ENCODE data around the gene CTAG1B. TPM values are rescaled to one million over a fixed set of nuclear protein-coding genes. Genes with fewer than 3 reads are reported as not detected.
"Not testable (repeated sequence)": the region's sequence is repeated elsewhere in the genome, so short reads cannot be mapped to it uniquely, and the experiment has no call there.

Gene CTAG1B
- total and polyA plus RNA-seq, 5 experiments from 2014 or later = not detected

DNA sequence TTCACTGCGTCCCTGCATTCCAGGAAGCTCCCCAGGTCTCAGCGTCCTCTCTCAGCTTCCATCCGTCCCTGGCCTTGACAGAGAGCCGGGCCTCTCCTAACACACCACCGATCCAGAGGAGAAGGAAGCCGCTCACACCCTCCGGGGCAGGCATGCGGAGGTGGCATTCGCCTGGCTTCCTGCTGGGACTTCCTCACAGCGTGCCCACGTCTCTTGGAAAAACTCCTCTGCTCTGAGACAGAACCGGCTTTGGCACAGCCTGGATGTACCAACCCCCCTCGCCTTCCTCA, 31.1 kb upstream of the CTAG1B start:
- Mint-ChIP-seq H3K9me3 (no peaks in the 10 kb centered on the region), H3K27me3 (no peaks in the 10 kb centered on the region), H3K27ac (no peak overlapping the region), H3K36me3 (no peaks in the 10 kb centered on the region), H3K4me3 (no peak overlapping the region), H3K4me1 (no peaks in the 10 kb centered on the region)
- ATAC-seq (no peak), DNase-seq (no peak)
- POLR2A ChIA-PET = no interaction called here

DNA sequence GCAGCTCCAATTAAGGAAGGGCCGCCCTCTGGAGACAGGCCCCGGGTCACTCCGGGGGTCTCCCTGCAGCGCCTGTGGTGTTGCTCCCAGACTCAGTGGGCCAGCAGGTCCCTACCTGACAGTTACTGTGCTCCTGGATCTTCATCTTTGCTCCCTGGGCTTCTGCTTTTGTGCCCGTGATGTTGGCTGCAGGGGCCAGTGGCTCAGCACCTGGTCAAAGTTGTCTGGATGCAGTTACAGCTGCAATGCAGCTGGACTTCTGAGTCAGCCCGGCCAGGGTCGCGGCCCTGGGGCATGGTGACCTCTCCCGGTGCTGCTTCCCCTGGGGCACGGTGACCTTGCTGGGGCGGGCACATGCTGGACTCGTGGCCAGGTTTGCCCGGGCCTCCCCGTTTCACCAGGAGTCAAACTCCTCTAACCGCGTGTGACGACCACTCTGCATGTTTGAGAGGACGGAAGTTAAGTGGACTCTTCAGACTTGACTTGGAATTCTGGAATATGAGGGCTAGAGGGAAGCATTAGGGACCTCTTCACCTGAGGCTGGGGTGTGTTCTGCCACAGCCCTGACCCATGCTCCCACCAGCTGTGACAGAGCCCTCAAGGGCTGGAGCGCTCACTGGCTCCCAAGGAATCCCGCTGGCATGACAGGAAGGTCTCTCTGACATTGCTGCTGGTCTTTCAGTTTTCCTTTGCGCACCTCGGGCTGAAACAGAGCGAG, 30.6 kb upstream of the CTAG1B start:
- no peak overlapping the region for H3K4me3 Mint-ChIP-seq
- ATAC-seq = no peak
- H3K36me3 Mint-ChIP-seq = no peaks in the 10 kb centered on the region
- no peak for DNase-seq
- H3K27ac Mint-ChIP-seq = no peak overlapping the region
- POLR2A ChIA-PET = no interaction called here
- no peaks in the 10 kb centered on the region for H3K4me1 Mint-ChIP-seq
- no peaks in the 10 kb centered on the region for H3K27me3 Mint-ChIP-seq
- no peaks in the 10 kb centered on the region for H3K9me3 Mint-ChIP-seq

DNA sequence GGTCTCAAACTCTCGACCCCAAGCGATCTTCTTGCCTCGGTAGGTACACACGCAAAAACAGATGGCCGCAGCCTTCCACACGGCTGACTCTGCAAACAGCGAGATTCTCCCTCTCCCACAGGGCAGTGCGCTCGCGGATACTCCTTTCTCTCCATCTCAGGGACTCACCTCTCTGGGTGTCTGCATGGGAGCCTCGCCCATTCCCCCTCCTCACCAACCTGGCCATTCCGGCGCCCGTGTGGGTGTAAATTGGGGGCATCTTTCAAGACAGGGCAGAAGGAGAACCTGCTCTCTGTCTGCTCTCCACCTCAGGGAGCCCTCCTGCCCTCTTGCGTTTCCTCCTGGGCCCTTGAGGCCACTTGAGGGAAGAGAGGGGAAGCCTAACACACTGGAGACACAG, 29.8 kb upstream of the CTAG1B start:
- POLR2A ChIA-PET = no interaction called here
- Mint-ChIP-seq H3K4me1 (no peaks in the 10 kb centered on the region), H3K9me3 (no peaks in the 10 kb centered on the region), H3K27ac (no peak overlapping the region), H3K4me3 (no peak overlapping the region), H3K27me3 (no peaks in the 10 kb centered on the region), H3K36me3 (no peaks in the 10 kb centered on the region)
- DNase-seq (no peak), ATAC-seq (no peak)

DNA sequence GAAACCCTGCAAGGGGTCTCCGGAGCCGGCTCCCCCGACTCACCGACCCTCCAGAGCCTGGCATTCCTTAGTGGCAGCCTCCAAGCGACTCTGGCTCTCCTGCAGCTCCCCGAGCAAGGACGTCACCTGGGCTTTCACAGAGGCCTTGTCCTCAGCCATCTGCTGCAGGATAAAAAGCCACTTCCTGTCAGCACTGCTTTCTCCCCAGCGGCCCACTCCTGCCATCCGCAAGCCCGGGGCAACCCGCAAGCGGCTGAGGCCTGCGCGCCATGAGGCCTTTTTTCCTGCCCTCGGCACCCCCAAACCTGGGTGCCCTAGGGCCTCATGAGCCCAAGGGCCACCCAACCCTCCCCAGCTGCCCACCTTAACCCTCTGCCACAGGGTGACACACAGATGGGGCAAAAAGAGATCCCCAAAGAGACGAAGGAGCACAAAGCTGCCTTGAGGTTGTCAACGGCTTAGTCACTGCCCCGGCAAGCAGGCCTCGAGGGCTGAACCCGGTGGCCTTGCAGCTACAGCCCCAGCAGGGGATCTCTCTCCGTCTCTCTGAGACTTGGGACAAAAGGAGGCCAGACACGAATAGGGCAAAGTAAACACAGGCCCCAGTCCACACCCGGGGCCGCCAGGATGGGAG, 26.8 kb upstream of the CTAG1B start:
- H3K4me3 Mint-ChIP-seq, H3K9me3 Mint-ChIP-seq, DNase-seq, POLR2A ChIA-PET, H3K4me1 Mint-ChIP-seq, H3K27me3 Mint-ChIP-seq, H3K36me3 Mint-ChIP-seq, H3K27ac Mint-ChIP-seq: not testable (repeated sequence)
- ATAC-seq = peak; percentile 83 to 85

DNA sequence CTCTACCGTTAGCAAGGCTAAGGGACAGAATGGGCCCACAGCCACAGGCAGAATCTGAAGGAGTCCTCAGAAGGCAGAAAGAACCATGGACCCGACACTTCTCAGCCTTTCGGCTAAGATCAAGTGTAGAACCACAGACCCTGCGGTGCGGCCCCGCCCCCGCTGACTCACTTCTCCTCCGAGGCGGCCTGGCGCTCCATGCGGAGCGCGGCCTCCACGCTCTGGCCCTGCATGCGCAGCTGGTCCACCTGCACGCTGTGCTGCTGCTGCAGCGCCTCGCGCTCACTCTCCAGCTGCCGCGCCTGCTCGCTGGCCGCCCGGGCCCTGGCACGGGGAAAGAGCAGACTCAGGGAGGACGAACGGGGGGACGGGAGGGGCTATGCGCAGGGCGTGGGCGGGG, 24.6 kb upstream of the CTAG1B start:
- H3K27me3 Mint-ChIP-seq, H3K9me3 Mint-ChIP-seq, ATAC-seq, H3K4me1 Mint-ChIP-seq, DNase-seq, H3K4me3 Mint-ChIP-seq, H3K27ac Mint-ChIP-seq, POLR2A ChIA-PET, H3K36me3 Mint-ChIP-seq: not testable (repeated sequence)

DNA sequence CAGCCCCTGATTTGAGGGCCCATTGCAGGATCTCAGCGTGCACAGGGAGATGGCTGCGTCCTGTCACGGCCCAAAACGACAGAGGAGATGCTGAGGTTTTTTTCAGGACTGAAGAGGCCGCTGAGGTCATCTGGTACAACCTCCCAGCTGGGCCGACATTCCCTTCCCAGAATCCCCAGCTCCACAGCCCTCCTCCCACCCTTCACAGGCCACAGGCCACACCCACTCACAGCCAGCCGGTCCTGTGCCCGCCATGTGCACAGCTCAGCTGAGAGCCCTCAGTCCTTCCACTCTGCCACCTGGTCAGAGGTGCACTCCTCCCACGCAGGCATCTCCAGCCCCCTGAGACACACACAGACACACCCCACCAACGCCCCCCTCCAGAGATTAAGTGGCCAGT, 22.7 kb upstream of the CTAG1B start:
- H3K27ac Mint-ChIP-seq, H3K27me3 Mint-ChIP-seq, H3K4me1 Mint-ChIP-seq, H3K9me3 Mint-ChIP-seq, H3K36me3 Mint-ChIP-seq, DNase-seq, H3K4me3 Mint-ChIP-seq, POLR2A ChIA-PET, ATAC-seq: not testable (repeated sequence)

DNA sequence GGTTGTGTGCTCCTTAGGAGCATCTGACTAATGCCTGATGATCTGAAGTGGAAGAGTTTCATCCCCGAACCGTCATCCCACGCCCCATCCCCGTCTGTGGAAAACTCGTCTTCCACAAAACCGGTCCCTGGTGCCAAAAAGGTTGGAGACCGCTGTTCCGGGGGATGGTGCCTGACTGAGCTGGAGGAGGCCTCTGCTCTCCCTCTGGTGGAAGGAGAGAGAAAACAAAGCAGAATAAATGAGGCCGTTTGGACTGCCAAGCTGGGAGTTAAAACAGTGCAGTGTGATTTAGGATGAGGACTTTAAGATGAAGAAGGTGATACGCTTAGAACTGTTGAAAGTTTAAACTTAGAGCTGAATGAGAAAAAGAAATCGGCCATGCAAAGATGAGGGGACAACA, 14.6 kb upstream of the CTAG1B start:
- H3K4me1 Mint-ChIP-seq, H3K27me3 Mint-ChIP-seq, H3K36me3 Mint-ChIP-seq, H3K4me3 Mint-ChIP-seq, POLR2A ChIA-PET, H3K9me3 Mint-ChIP-seq, ATAC-seq, H3K27ac Mint-ChIP-seq, DNase-seq: not testable (repeated sequence)

DNA sequence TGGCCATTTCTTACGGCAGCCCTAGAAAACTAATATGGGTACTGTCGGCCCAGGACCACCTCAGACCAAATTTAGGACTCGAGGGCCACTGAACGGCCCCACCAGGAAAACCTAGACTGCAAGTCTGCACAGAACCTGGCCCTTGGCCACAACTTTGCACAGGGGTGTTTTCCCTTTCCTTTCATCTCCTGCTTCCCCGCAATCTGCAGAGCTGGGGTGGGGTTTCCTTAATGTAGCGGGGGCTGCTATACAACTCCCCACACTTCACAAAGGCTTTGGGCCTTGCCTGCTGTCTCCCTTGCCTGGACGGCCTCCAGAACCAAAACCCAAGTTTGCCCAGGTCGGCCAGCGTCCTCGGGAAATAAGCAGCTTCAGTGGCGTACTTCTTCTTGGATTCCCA, 11.9 kb upstream of the CTAG1B start:
- H3K27ac Mint-ChIP-seq, H3K4me3 Mint-ChIP-seq, POLR2A ChIA-PET, H3K27me3 Mint-ChIP-seq, H3K36me3 Mint-ChIP-seq, H3K4me1 Mint-ChIP-seq, DNase-seq, H3K9me3 Mint-ChIP-seq: not testable (repeated sequence)
- peak; percentile 71 to 81 for ATAC-seq

DNA sequence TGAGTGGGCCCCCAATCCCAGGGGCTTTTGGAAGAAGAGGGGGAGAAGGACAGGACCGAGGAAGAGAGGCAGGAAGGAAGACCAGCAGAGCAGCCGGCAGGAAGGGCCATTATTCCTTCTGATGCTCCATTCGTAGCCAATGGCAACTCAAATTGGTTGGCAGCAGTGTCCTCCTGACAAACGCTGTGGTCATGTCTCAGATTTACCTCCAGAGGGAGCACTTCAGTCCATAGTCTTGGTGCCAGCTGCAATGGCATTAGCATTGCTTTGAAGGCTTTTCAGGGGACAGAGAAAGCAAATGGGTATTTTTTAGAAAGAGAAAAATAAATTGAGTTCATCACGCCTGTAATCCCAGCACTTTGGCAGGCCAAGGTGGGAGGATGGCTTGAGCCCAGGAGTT, 9.9 kb upstream of the CTAG1B start:
- ATAC-seq = peak; percentile 45 to 67
- H3K4me3 Mint-ChIP-seq, H3K36me3 Mint-ChIP-seq, DNase-seq, H3K27ac Mint-ChIP-seq, POLR2A ChIA-PET, H3K9me3 Mint-ChIP-seq, H3K27me3 Mint-ChIP-seq, H3K4me1 Mint-ChIP-seq: not testable (repeated sequence)

DNA sequence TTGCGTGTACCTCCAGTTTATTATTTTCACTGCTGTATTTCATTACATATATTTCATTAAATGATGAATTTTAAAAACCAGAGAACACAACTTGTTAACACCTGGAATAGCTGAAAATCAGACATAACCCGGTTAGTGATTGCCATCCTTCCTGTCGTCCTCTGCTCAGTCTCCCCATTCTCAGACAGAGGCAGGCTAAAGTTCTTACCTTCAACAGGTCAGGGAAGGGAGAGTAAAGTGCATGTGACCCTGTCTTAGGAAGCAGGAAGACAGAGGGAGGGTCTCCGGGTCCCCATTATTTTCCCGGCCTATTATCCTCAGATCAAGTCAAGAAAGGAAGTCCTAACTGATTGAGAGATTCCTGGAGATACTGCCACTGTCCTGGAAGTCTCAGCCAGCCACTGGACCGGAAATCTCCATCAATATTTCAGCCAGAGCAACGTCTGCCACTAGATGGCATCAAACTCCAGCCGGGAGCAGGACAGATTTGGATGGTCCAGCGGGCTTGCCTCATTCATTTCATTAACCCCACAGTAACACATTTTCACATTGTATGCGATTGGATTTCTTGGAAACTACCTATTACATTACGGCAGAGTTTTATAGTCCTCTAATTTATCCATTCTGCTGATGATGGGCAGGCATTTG, 1.8 kb upstream of the CTAG1B start:
- H3K4me3 Mint-ChIP-seq, H3K27ac Mint-ChIP-seq, H3K4me1 Mint-ChIP-seq, H3K9me3 Mint-ChIP-seq, H3K36me3 Mint-ChIP-seq, DNase-seq, POLR2A ChIA-PET, H3K27me3 Mint-ChIP-seq: not testable (repeated sequence)
- ATAC-seq = peak in 1 of 2 donors; percentile 25

DNA sequence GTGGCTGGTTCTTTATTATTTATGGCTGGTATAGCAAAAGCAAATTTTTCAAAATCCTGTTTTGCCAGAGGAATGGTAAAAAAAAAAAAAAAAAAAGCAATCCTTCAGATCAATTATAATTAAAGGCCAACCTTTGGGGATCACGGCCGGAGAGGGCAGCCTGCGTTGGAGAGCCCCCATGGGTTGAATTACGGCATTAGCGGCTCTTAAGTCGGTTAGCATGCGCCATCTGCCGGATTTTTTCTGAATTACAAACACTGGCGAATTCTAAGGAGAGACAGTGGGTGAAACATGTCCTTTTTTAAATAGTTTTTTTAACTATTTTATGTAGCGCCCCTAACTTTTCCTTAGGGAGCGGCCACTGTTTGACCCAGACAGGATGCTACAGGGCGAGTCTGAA, 5.5 kb downstream of the CTAG1B start:
- DNase-seq, H3K4me1 Mint-ChIP-seq, H3K27me3 Mint-ChIP-seq, H3K27ac Mint-ChIP-seq, H3K36me3 Mint-ChIP-seq, H3K4me3 Mint-ChIP-seq, POLR2A ChIA-PET, ATAC-seq, H3K9me3 Mint-ChIP-seq: not testable (repeated sequence)

DNA sequence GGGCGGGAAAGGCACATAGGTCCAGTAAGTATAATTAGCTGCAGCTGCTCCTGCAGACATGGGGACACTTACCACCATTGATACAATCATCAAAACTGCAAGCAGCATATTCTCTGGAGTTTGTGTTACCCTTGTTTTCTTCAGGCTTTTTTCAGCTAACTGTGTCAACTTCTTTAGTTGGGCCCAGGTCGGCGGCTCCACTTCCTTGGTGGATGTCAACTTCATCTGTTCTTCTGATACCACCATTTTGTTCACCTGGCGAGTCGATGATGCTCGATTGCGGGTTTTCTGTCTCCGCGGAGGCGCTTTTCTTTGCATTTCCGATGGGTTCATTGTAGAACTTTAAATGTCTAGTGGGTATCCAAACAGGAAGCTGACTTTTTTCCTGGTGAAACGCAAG, 7.9 kb downstream of the CTAG1B start:
- DNase-seq, H3K36me3 Mint-ChIP-seq, ATAC-seq, H3K27me3 Mint-ChIP-seq, H3K9me3 Mint-ChIP-seq, H3K4me3 Mint-ChIP-seq, H3K27ac Mint-ChIP-seq, POLR2A ChIA-PET, H3K4me1 Mint-ChIP-seq: not testable (repeated sequence)

DNA sequence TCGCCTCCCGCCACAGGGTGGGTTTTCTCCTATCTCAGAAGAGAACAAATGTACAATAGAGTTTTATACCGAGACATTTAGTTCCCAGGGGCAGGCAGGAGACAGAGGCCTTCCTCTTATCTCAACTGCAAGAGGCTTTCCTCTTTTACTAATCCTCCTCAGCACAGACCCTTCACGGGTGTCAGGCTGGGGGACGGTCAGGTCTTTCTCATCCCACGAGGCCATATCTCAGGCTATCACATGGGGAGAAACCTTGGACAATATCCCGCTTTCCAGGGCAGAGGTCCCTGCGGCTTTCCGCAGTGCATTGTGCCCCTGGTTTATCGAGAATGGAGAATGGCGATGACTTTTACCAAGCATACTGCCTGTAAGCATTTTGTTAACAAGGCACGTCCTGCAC, 10.3 kb downstream of the CTAG1B start:
- POLR2A ChIA-PET, H3K9me3 Mint-ChIP-seq, H3K36me3 Mint-ChIP-seq, H3K4me1 Mint-ChIP-seq, H3K27me3 Mint-ChIP-seq, H3K4me3 Mint-ChIP-seq, H3K27ac Mint-ChIP-seq, DNase-seq, ATAC-seq: not testable (repeated sequence)

DNA sequence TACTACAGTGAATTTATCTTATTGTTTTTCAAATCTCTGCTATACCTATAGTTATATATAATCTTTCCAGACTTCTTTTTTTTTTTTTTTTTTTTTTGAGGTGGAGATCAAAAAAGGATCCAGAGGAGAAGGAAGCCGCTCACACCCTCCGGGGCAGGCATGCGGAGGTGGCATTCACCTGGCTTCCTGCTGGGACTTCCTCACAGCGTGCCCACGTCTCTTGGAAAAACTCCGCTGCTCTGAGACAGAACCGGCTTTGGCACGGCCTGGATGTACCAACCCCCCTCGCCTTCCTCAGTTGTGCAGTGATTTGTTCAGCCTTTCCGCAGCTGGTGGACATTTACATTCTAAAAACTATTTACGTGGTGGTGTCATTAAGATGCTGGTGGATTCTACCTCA, 11.1 kb downstream of the CTAG1B start:
- H3K4me3 Mint-ChIP-seq, ATAC-seq, POLR2A ChIA-PET, H3K4me1 Mint-ChIP-seq, H3K9me3 Mint-ChIP-seq, H3K36me3 Mint-ChIP-seq, H3K27me3 Mint-ChIP-seq, DNase-seq, H3K27ac Mint-ChIP-seq: not testable (repeated sequence)

Data from naive thymus-derived CD8-positive, alpha-beta T cell (primary cell).